HepG2 (cell line): ENCODE data around the gene SLC9A9. TPM values are rescaled to one million over a fixed set of nuclear protein-coding genes. Genes with fewer than 3 reads are reported as not detected.

Source experiments
- ATAC-seq: fragments of 200-7000 bp; cut with Tn5 transposase; 3 replicates; pipeline ENCODE4 v1.9.1; 2020; ENCODE audit warnings: mild to moderate bottlenecking, moderate library complexity
- BruUV-seq: library from RNA; stranded (reverse); fragments of 400-500 nt; replicated peaks from 2 replicates; lab custom pipeline; 2021; lab: Mats Ljungman, UMichigan
- CTCF ChIA-PET: fragments of 300-600 bp; formaldehyde crosslinking; extraction: SDS; loops from one replicate; lab custom pipeline; 2021; ENCODE audit warnings: low total read pairs, inconsistent platforms, low intra/inter-chr PET ratio; lab: Yijun Ruan, JAX
- POLR2A ChIA-PET: fragments of 350-600 bp; sonication (Branson Sonifier 250); formaldehyde crosslinking; loops from one replicate; lab custom pipeline; 2020; ENCODE audit warnings: antibody characterized with exemption, inconsistent platforms; lab: Yijun Ruan, JAX
- DNase-seq: peaks from one replicate; pipeline ENCODE4 v3.0.0-alpha.2; 2015; ENCODE audit warnings: low spot score
- FAIRE-seq: peaks from 3 replicates; lab custom pipeline; 2011; peaks lifted over from hg19 to GRCh38; lab: Jason Lieb, UNC
- H2AFZ ChIP-seq: one replicate; pipeline ENCODE4 v1.6.1; 2011; ENCODE audit warnings: low read length, inconsistent platforms
- H3K27ac ChIP-seq: fragments of 300-600 bp; 3 replicates; pipeline ENCODE4 v1.8.0; 2011; ENCODE audit warnings: mixed run types, mild to moderate bottlenecking, mixed read lengths, low read length, inconsistent platforms; ENCODE audit not compliant: insufficient read depth; ENCODE audit errors: extremely low read length
- H3K27me3 ChIP-seq, 2 experiments: fragments of 200-600 bp in 1 of 2; 2 replicates in 1 of 2; 3 replicates in 1 of 2; pipeline versions ENCODE4 v1.6.0 to v1.8.0; 2011; ENCODE audit warnings: low read length in 2 of 2, mild to moderate bottlenecking in 2 of 2, moderate library complexity in 2 of 2, inconsistent platforms in 1 of 2; ENCODE audit not compliant: insufficient read depth in 2 of 2, control insufficient read depth in 1 of 2
- H3K36me3 ChIP-seq, 2 experiments: fragments of 200-600 bp in 1 of 2; replicated peaks in 1 of 2; 2 replicates in 1 of 2; 3 replicates in 1 of 2; pipeline versions ENCODE4 v1.5.1 to v1.8.0; 2011; ENCODE audit warnings: low read length in 2 of 2, inconsistent platforms in 1 of 2; ENCODE audit not compliant: insufficient read depth in 2 of 2, control insufficient read depth in 1 of 2
- H3K4me1 ChIP-seq: 2 replicates; pipeline ENCODE4 v1.5.1; 2012; ENCODE audit warnings: low read length, inconsistent platforms; ENCODE audit not compliant: insufficient read depth
- H3K4me2 ChIP-seq: 2 replicates; pipeline ENCODE4 v1.6.0; 2011; ENCODE audit warnings: low read depth, low read length, inconsistent platforms
- H3K4me3 ChIP-seq, 3 experiments: fragments of 200-600 bp in 1 of 3; sonication (generic), shearing (Covaris generic) in 1 of 3; replicated peaks in 1 of 3; 2 replicates each; pipeline ENCODE4 v1.5.1; 2011 to 2016; ENCODE audit warnings: low read length in 3 of 3, inconsistent platforms in 2 of 3, low read depth in 2 of 3, mild to moderate bottlenecking in 2 of 3, control low read depth in 1 of 3, mixed read lengths in 1 of 3; ENCODE audit not compliant: insufficient read depth in 1 of 3
- H3K79me2 ChIP-seq: one replicate; pipeline ENCODE4 v1.6.1; 2011; ENCODE audit warnings: low read length, inconsistent platforms; ENCODE audit not compliant: insufficient read depth
- H3K9ac ChIP-seq: 2 replicates; pipeline ENCODE4 v1.6.0; 2011; ENCODE audit warnings: mild to moderate bottlenecking, low read depth, low read length, inconsistent platforms; ENCODE audit not compliant: insufficient read depth
- H3K9me3 ChIP-seq: 2 replicates; pipeline ENCODE4 v1.5.1; 2012; ENCODE audit warnings: mild to moderate bottlenecking, low read length
- H4K20me1 ChIP-seq: 2 replicates; pipeline ENCODE4 v1.6.0; 2011; ENCODE audit warnings: inconsistent platforms, mild to moderate bottlenecking, low read length, moderate library complexity; ENCODE audit not compliant: insufficient read depth
- HNF1B ChIP-seq: sonication (generic); formaldehyde crosslinking; IDR thresholded peaks from 2 replicates; pipeline ENCODE4 v1.5.1; 2020; ENCODE audit warnings: mild to moderate bottlenecking, moderate library complexity, missing genetic modification reagents
- IRF9 ChIP-seq: sonication (generic); formaldehyde crosslinking; IDR thresholded peaks from 2 replicates; pipeline ENCODE4 v1.8.0; 2022; ENCODE audit warnings: missing genetic modification reagents, mild to moderate bottlenecking, borderline replicate concordance
- NFE2L2 ChIP-seq: fragments of 150-350 bp; IDR thresholded peaks from 2 replicates; pipeline ENCODE4 v1.6.1; 2014; ENCODE audit warnings: low read length
- PCBP1 ChIP-seq: fragments of 200-400 bp; formaldehyde crosslinking; IDR thresholded peaks from 2 replicates; pipeline ENCODE4 v1.6.1; 2017; ENCODE audit warnings: mild to moderate bottlenecking, low read depth, low read length, borderline replicate concordance
- PHF8 ChIP-seq: sonication (generic); formaldehyde crosslinking; IDR thresholded peaks from 2 replicates; pipeline ENCODE4 v1.5.0; 2020; ENCODE audit warnings: missing genetic modification reagents
- SMYD3 ChIP-seq: sonication (generic); formaldehyde crosslinking; IDR thresholded peaks from 2 replicates; pipeline ENCODE4 v1.8.1; 2023; ENCODE audit warnings: mild to moderate bottlenecking, missing genetic modification reagents
- TAF15 ChIP-seq: fragments of 200-400 bp; formaldehyde crosslinking; IDR thresholded peaks from one replicate; pipeline ENCODE4 v1.6.1; 2018; ENCODE audit warnings: mild to moderate bottlenecking, low read depth, low read length; ENCODE audit not compliant: poor library complexity, severe bottlenecking
- ZBTB39 ChIP-seq: sonication (generic); formaldehyde crosslinking; IDR thresholded peaks from 2 replicates; pipeline ENCODE4 v1.5.0; 2020; ENCODE audit warnings: missing genetic modification reagents
- ZFP36L2 ChIP-seq: sonication (generic); formaldehyde crosslinking; IDR thresholded peaks from 2 replicates; pipeline ENCODE4 v1.4.0; 2020; ENCODE audit warnings: missing genetic modification reagents
- ZNF124 ChIP-seq: sonication (generic); formaldehyde crosslinking; IDR thresholded peaks from 2 replicates; pipeline ENCODE4 v1.4.0; 2020; ENCODE audit warnings: missing genetic modification reagents
- ZNF205 ChIP-seq: IDR thresholded peaks from 2 replicates; pipeline ENCODE4 v1.6.1; 2018; ENCODE audit warnings: missing biosample characterization, missing genetic modification reagents
- ZNF253 ChIP-seq: sonication (generic); formaldehyde crosslinking; IDR thresholded peaks from 2 replicates; pipeline ENCODE4 v1.8.0; 2022; ENCODE audit warnings: mild to moderate bottlenecking, missing genetic modification reagents, borderline replicate concordance
- ZNF33A ChIP-seq: sonication (generic); formaldehyde crosslinking; IDR thresholded peaks from 2 replicates; pipeline ENCODE4 v1.5.1; 2020; ENCODE audit warnings: missing genetic modification reagents, mild to moderate bottlenecking, moderate library complexity, borderline replicate concordance
- ZNF773 ChIP-seq: sonication (generic); formaldehyde crosslinking; IDR thresholded peaks from 2 replicates; pipeline ENCODE4 v1.4.0; 2020; ENCODE audit warnings: missing genetic modification reagents, borderline replicate concordance
- ZSCAN21 ChIP-seq: sonication (generic); formaldehyde crosslinking; IDR thresholded peaks from 2 replicates; pipeline ENCODE4 v1.8.0; 2022; ENCODE audit warnings: mild to moderate bottlenecking, missing genetic modification reagents, moderate library complexity, borderline replicate concordance
- WGBS: methylation state at CpG from one replicate; pipeline ENCODE4 v1.1.6; 2017; ENCODE audit warnings: low lambda C conversion rate; 5-methylcytosine and 5-hydroxymethylcytosine counted together
- in situ Hi-C: cut with HindIII; loops from 2 replicates; pipeline ENCODE4 v1.10.0; 2017; ENCODE audit warnings: low pct_unique_long_range_greater_than_20kb; ENCODE audit not compliant: extremely low pct_ligation_motif_present
- intact Hi-C: fragments of 100-400 bp; cut with micrococcal nuclease; formaldehyde crosslinking; loops from one replicate; pipeline ENCODE4 v1.10.0; 2022; ENCODE audit not compliant: unreplicated experiment
- polyA plus RNA-seq, 8 experiments: library from polyadenylated mRNA; depleted of rRNA in 3 of 8; stranded (reverse) in 7 of 8; unstranded in 1 of 8; fragments of >200 nt; fragmentation: Illumina TruSeq in 4 of 8; extraction: Trizol in 4 of 8; gene quantifications; 2 replicates each; pipeline versions ENCODE4 v1.2.1 to v1.2.3, GENCODE V29; 2011 to 2016; ENCODE audit warnings: low read depth in 4 of 8, missing spikeins in 1 of 8, mixed read lengths in 1 of 8; ENCODE audit not compliant: insufficient read depth in 1 of 8
- total RNA-seq, 5 experiments: library from RNA; depleted of rRNA; stranded (reverse); fragments of >200 nt; fragmentation: Illumina TruSeq; extraction: Trizol; gene quantifications; 2 replicates each; pipeline ENCODE4 v1.2.3, GENCODE V29; 2016; ENCODE audit warnings: low read depth in 1 of 5

The SLC9A9 gene
- total and polyA plus RNA-seq, 2 of the 13 experiments (the other 11 are each of a cell fraction or from before 2014, with no cell fraction given), result not detected

GRCh38 chr3:143784446-143784845, 63.8 kb downstream of the SLC9A9 start:
- Histone ChIP-seq H3K9me3 (no peaks in the 10 kb centered on the region), H3K4me3 (no peak overlapping the region), H3K4me1 (no peaks in the 10 kb centered on the region), H2AFZ (no peak overlapping the region), H3K79me2 (no peaks in the 10 kb centered on the region), H3K9ac (no peak overlapping the region), H3K27me3 (no peaks in the 10 kb centered on the region), H3K27ac (no peak overlapping the region), H3K4me2 (no peak overlapping the region), H4K20me1 (no peaks in the 10 kb centered on the region), H3K36me3 (no peaks in the 10 kb centered on the region)
- ATAC-seq (no peak), FAIRE-seq (no peak), DNase-seq (no peak)
- in situ Hi-C loops (no loop called here), intact Hi-C loops (no loop called here)
- TF ChIP-seq PCBP1, result no peak
- POLR2A ChIA-PET, result no interaction called here
- BruUV-seq, result no TSS peak
- CTCF ChIA-PET, result no interaction called here
- WGBS, result 0% methylated on average over 1 of the region's 1 CpG

- Histone ChIP-seq H3K79me2 (no peaks in the 10 kb centered on the region), H3K4me1 (no peaks in the 10 kb centered on the region), H3K9ac (no peak overlapping the region), H3K27me3 (no peaks in the 10 kb centered on the region), H4K20me1 (no peaks in the 10 kb centered on the region), H3K9me3 (no peaks in the 10 kb centered on the region), H3K4me3 (no peak overlapping the region), H3K36me3 (no peaks in the 10 kb centered on the region), H3K4me2 (no peak overlapping the region), H2AFZ (no peak overlapping the region), H3K27ac (no peak overlapping the region)
- CTCF ChIA-PET, result no interaction called here
- ATAC-seq (no peak), DNase-seq (no peak), FAIRE-seq (no peak)
- BruUV-seq, result no TSS peak
- intact Hi-C loops (no loop called here), in situ Hi-C loops (no loop called here)
- POLR2A ChIA-PET, result no interaction called here
- WGBS, result 0% methylated on average over 4 of the region's 4 CpGs
- TF ChIP-seq ZFP36L2 (CRISPR knock-in tag), result no peak
- no peak for TF ChIP-seq ZNF33A (CRISPR knock-in tag)
- no peak for TF ChIP-seq ZSCAN21 (CRISPR knock-in tag)
- no peak for TF ChIP-seq PHF8
- no peak for TF ChIP-seq ZNF773 (CRISPR knock-in tag)
- no peak for TF ChIP-seq HNF1B (CRISPR knock-in tag)
- no peak for TF ChIP-seq ZNF205 (CRISPR knock-in tag)
- no peak for TF ChIP-seq NFE2L2
- no peak for TF ChIP-seq SMYD3 (CRISPR knock-in tag)
- no peak for TF ChIP-seq TAF15
- no peak for TF ChIP-seq ZBTB39 (CRISPR knock-in tag)
- TF ChIP-seq IRF9, result no peak
- TF ChIP-seq ZNF124 (CRISPR knock-in tag), result no peak
- no peak for TF ChIP-seq ZNF253 (CRISPR knock-in tag)
Measured at GRCh38 chr3:143783851-143784370, 64.4 kb downstream of the SLC9A9 start.
